ENCODE measurements around the gene FHOD3. TPM values are rescaled to one million over a fixed set of nuclear protein-coding genes. Genes with fewer than 3 reads are reported as not detected.

The FHOD3 gene
- total and polyA plus RNA-seq, 2 of the 13 experiments (the other 11 are each of a cell fraction or from before 2014, with no cell fraction given) = 0.07 TPM; not detected in 1

- no peak overlapping the region for H2AFZ ChIP-seq (ENCODE audit: low read length)
- no peak for DNase-seq (ENCODE audit: low spot score)
- H3K9ac ChIP-seq (ENCODE audit: insufficient read depth, low read depth, low read length) = no peak overlapping the region
- no TSS peak for BruUV-seq (replicated peaks)
- no peak overlapping the region for H3K4me2 ChIP-seq (ENCODE audit: low read depth, low read length)
- in situ Hi-C loops (cut with HindIII; ENCODE audit: extremely low pct_ligation_motif_present, low pct_unique_long_range_greater_than_20kb) (no loop called here), intact Hi-C loops (cut with micrococcal nuclease; ENCODE audit: unreplicated experiment) (no loop called here)
- no peaks in the 10 kb centered on the region for H3K79me2 ChIP-seq (ENCODE audit: insufficient read depth, low read length)
- no peak overlapping the region for H3K4me3 ChIP-seq (replicated peaks in 1 of 3; ENCODE audit: insufficient read depth in 1 of 3, low read depth in 2 of 3, low read length in 3 of 3)
- peaks cover 0 to 18% of the 10 kb centered on the region in 2 experiments; a peak in 3 of 5 replicates for H3K27me3 ChIP-seq (ENCODE audit: control insufficient read depth in 1 of 2, insufficient read depth in 2 of 2, low read length in 2 of 2)
- H3K4me1 ChIP-seq (ENCODE audit: insufficient read depth, low read length) = no peaks in the 10 kb centered on the region
- no peaks in the 10 kb centered on the region for H3K9me3 ChIP-seq (ENCODE audit: low read length)
- CTCF ChIA-PET (ENCODE audit: low intra/inter-chr PET ratio, low total read pairs) = no interaction called here
- H4K20me1 ChIP-seq (ENCODE audit: insufficient read depth, low read length) = no peaks in the 10 kb centered on the region
- TF ChIP-seq ZNF891 (CRISPR knock-in tag; IDR thresholded peaks at IDR 0.05) (no peak), ZFAT (CRISPR knock-in tag; conservative IDR thresholded peaks at IDR 0.05) (no peak), HOXA7 (CRISPR knock-in tag; IDR thresholded peaks at IDR 0.05) (no peak), KIAA2018 (CRISPR knock-in tag; IDR thresholded peaks at IDR 0.05; ENCODE audit: borderline replicate concordance) (no peak), ZNF430 (CRISPR knock-in tag; IDR thresholded peaks at IDR 0.05) (no peak), RFX3 (CRISPR knock-in tag; IDR thresholded peaks at IDR 0.05) (no peak)
- WGBS (ENCODE audit: low lambda C conversion rate) = 63% methylated on average over 5 of the region's 6 CpGs
- POLR2A ChIA-PET = no interaction called here
- no peak for ATAC-seq
- FAIRE-seq = no peak
- no peaks in the 10 kb centered on the region for H3K36me3 ChIP-seq (replicated peaks in 1 of 2; ENCODE audit: control insufficient read depth in 1 of 2, insufficient read depth in 2 of 2, low read length in 2 of 2)
- no peak overlapping the region for H3K27ac ChIP-seq (ENCODE audit: extremely low read length, insufficient read depth, low read length)
Observed at GRCh38 chr18:36545821-36546427, 248.4 kb downstream of the FHOD3 start.

Measured in HepG2 (cell line).